ENCODE measurements around the gene CD86. TPM values are rescaled to one million over a fixed set of nuclear protein-coding genes. Genes with fewer than 3 reads are reported as not detected.

Gene CD86
- total RNA-seq, 1 experiment from 2014 or later: not detected

GRCh38 chr3:122102191-122102935 lies 47.2 kb downstream of the CD86 start:
- BruUV-seq (replicated peaks): no TSS peak
- Mint-ChIP-seq H3K27me3 (ENCODE audit: insufficient read depth, unreplicated experiment) (no peaks in the 10 kb centered on the region), H3K4me3 (ENCODE audit: unreplicated experiment) (no peak overlapping the region), H3K4me1 (ENCODE audit: insufficient read depth, unreplicated experiment) (no peaks in the 10 kb centered on the region), H3K27ac (ENCODE audit: low read depth, unreplicated experiment) (no peak overlapping the region), H3K9me3 (ENCODE audit: unreplicated experiment) (no peaks in the 10 kb centered on the region), H3K36me3 (ENCODE audit: insufficient read depth, unreplicated experiment) (no peaks in the 10 kb centered on the region)
- ChIA-PET POLR2A (interaction anchor here (0.6 to 1.3 kb wide), 5 partner anchors 152 to 555 kb away, joined by 3 to 4 read pairs (median 3); partner anchors contain the start of gene FAM162A), CTCF (interaction anchor here (0.5 to 3.4 kb wide), 24 partner anchors 9 to 556 kb away, joined by 3 to 36 read pairs (median 4); partner anchors contain the start of genes POLQ and SLC15A2)
- TF ChIP-seq CTCF (IDR thresholded peaks at IDR 0.05; ENCODE audit: unreplicated experiment): no peak
- intact Hi-C loops (cut with micrococcal nuclease): loop anchor here (10.0 kb wide), 1 partner anchor 248 kb away; no protein-coding TSS in a partner anchor
- no peak for DNase-seq (ENCODE audit: unreplicated experiment)

GRCh38 chr3:122103821-122104514 lies 48.8 kb downstream of the CD86 start:
- CTCF ChIA-PET: interaction anchor here (0.6 to 3.4 kb wide), 7 partner anchors 13 to 557 kb away, joined by 3 to 36 read pairs (median 3); partner anchors contain the start of gene POLQ
- intact Hi-C loops (cut with micrococcal nuclease): loop anchor here (10.0 kb wide), 1 partner anchor 249 kb away; no protein-coding TSS in a partner anchor
- no peaks in the 10 kb centered on the region for H3K4me1 Mint-ChIP-seq (ENCODE audit: insufficient read depth, unreplicated experiment)

GRCh38 chr3:122104515-122105194 lies 49.5 kb downstream of the CD86 start:
- ChIA-PET POLR2A (interaction anchor here (1.0 kb wide), 1 partner anchor 68 kb away, joined by 4 read pairs; no protein-coding TSS in a partner anchor), CTCF (interaction anchor here (0.6 to 1.2 kb wide), 4 partner anchors 154 to 195 kb away, joined by 3 to 5 read pairs (median 3); no protein-coding TSS in a partner anchor)
- Mint-ChIP-seq H3K4me1 (ENCODE audit: insufficient read depth, unreplicated experiment) (no peaks in the 10 kb centered on the region), H3K27me3 (ENCODE audit: insufficient read depth, unreplicated experiment) (no peaks in the 10 kb centered on the region), H3K4me3 (ENCODE audit: unreplicated experiment) (no peak overlapping the region), H3K36me3 (ENCODE audit: insufficient read depth, unreplicated experiment) (no peaks in the 10 kb centered on the region), H3K9me3 (ENCODE audit: unreplicated experiment) (no peaks in the 10 kb centered on the region), H3K27ac (ENCODE audit: low read depth, unreplicated experiment) (no peak overlapping the region)
- intact Hi-C loops (cut with micrococcal nuclease): loop anchor here (10.0 kb wide), 1 partner anchor 250 kb away; no protein-coding TSS in a partner anchor
- no TSS peak for BruUV-seq (replicated peaks)
- DNase-seq (ENCODE audit: unreplicated experiment): no peak
- TF ChIP-seq CTCF (IDR thresholded peaks at IDR 0.05; ENCODE audit: unreplicated experiment): no peak

More at GRCh38 chr3:122103821-122104514, 48.8 kb downstream of the CD86 start:
- no peak overlapping the region for H3K4me3 Mint-ChIP-seq (ENCODE audit: unreplicated experiment)
- H3K27ac Mint-ChIP-seq (ENCODE audit: low read depth, unreplicated experiment): no peak overlapping the region
- no peaks in the 10 kb centered on the region for H3K27me3 Mint-ChIP-seq (ENCODE audit: insufficient read depth, unreplicated experiment)
- no peak for TF ChIP-seq CTCF (IDR thresholded peaks at IDR 0.05; ENCODE audit: unreplicated experiment)
- POLR2A ChIA-PET: interaction anchor here (0.6 kb wide), 2 partner anchors 32 to 33 kb away, joined by 3 read pairs; no protein-coding TSS in a partner anchor
- no peaks in the 10 kb centered on the region for H3K36me3 Mint-ChIP-seq (ENCODE audit: insufficient read depth, unreplicated experiment)
- DNase-seq (ENCODE audit: unreplicated experiment): no peak
- BruUV-seq (replicated peaks): no TSS peak
- no peaks in the 10 kb centered on the region for H3K9me3 Mint-ChIP-seq (ENCODE audit: unreplicated experiment)

Measured in MCF 10A (cell line).